Fibroblast of the aortic adventitia (primary cell): Measurements from ENCODE around the gene HSD11B1L. TPM values are rescaled to one million over a fixed set of nuclear protein-coding genes. Genes with fewer than 3 reads are reported as not detected.
A peak's percentile ranks its signal among the peaks of the same experiment; 100 is the strongest.

ENCODE experiments used
- DNase-seq: peaks from one replicate; pipeline ENCODE4 v3.0.0-alpha.2; 2010; ENCODE audit warnings: low read depth
- H3K4me3 ChIP-seq: 2 replicates; pipeline ENCODE4 v1.5.1; 2011; ENCODE audit warnings: low read depth, mild to moderate bottlenecking, control low read depth, low read length, moderate library complexity
- CTCF ChIP-seq: IDR thresholded peaks from 2 replicates; pipeline ENCODE4 v1.5.1; 2011; ENCODE audit warnings: mild to moderate bottlenecking, low read length, control low read depth, inconsistent platforms; ENCODE audit not compliant: insufficient read depth
- total RNA-seq: library from RNA; depleted of rRNA; stranded (reverse); fragments of >200 nt; gene quantifications from 2 replicates; pipeline ENCODE4 v1.2.3, GENCODE V29; 2012; ENCODE audit warnings: low replicate concordance

HSD11B1L gene
- total RNA-seq, 1 donor: 10.8 TPM

DNA sequence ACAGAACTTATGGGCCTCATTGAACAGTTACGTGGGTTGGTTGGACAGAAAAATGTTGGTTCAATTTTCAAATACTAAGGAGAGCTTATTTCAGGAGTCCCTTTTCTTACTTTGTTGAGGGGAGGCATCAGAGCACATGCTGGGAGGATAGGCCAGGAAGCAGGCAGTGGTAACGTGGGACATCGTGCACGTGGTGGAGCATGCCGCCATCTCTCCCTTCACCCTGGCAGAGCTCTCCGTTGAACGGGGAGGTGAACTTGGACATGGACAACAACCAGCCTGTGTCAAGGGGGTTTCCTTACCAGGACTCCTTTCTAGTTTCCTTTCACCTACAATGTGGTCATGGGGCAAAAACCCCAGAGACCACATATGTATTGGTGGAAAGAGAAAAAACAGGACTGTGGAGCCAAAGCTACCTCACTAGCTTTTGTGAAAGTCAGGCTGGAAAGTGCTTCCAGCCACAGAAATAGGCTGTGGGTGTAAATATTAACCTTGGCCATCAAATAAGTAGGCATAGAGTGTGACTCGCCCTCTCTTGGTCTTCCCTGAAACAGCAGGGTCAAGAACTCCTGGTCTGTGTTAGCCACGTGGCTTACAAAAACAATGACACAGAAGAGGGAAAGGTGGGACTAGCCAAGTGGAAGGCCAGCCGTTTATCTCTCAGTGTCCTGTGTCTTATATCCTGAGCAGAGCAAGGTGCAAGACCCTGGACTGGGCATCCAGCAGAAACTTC lies 14.9 kb upstream of the HSD11B1L start:
- H3K4me3 ChIP-seq: no peak overlapping the region
- DNase-seq: peak; percentile 70
- TF ChIP-seq CTCF: peak; percentile 47

- no peak overlapping the region for H3K4me3 ChIP-seq
- DNase-seq: no peak
- no peak for TF ChIP-seq CTCF
Observed at GRCh38 chr19:5666921-5667610, 13.8 kb upstream of the HSD11B1L start.

- no peak overlapping the region for H3K4me3 ChIP-seq
- TF ChIP-seq CTCF: no peak
- DNase-seq: no peak
Observed at GRCh38 chr19:5667751-5668271, 13.0 kb upstream of the HSD11B1L start.

GRCh38 chr19:5669212-5669611 lies 11.6 kb upstream of the HSD11B1L start:
- DNase-seq: no peak
- no peak for TF ChIP-seq CTCF
- no peak overlapping the region for H3K4me3 ChIP-seq

- no peak for TF ChIP-seq CTCF
- H3K4me3 ChIP-seq: no peak overlapping the region
- no peak for DNase-seq
Observed at GRCh38 chr19:5671600-5671999, 9.2 kb upstream of the HSD11B1L start.

GRCh38 chr19:5672708-5673459 lies 7.9 kb upstream of the HSD11B1L start:
- DNase-seq: no peak
- H3K4me3 ChIP-seq: no peak overlapping the region
- TF ChIP-seq CTCF: no peak
